HepG2 (cell line): ENCODE results near the gene DLG5. TPM values are rescaled to one million over a fixed set of nuclear protein-coding genes. Genes with fewer than 3 reads are reported as not detected.

ENCODE experiments used
- ATAC-seq: fragments of 200-7000 bp; cut with Tn5 transposase; 3 replicates; pipeline ENCODE4 v1.9.1; 2020; ENCODE audit warnings: mild to moderate bottlenecking, moderate library complexity
- BruUV-seq: library from RNA; stranded (reverse); fragments of 400-500 nt; replicated peaks from 2 replicates; lab custom pipeline; 2021; lab: Mats Ljungman, UMichigan
- CTCF ChIA-PET: fragments of 300-600 bp; formaldehyde crosslinking; extraction: SDS; loops from one replicate; lab custom pipeline; 2021; ENCODE audit warnings: low total read pairs, inconsistent platforms, low intra/inter-chr PET ratio; lab: Yijun Ruan, JAX
- POLR2A ChIA-PET: fragments of 350-600 bp; sonication (Branson Sonifier 250); formaldehyde crosslinking; loops from one replicate; lab custom pipeline; 2020; ENCODE audit warnings: antibody characterized with exemption, inconsistent platforms; lab: Yijun Ruan, JAX
- DNase-seq: peaks from one replicate; pipeline ENCODE4 v3.0.0-alpha.2; 2015; ENCODE audit warnings: low spot score
- FAIRE-seq: peaks from 3 replicates; lab custom pipeline; 2011; peaks lifted over from hg19 to GRCh38; lab: Jason Lieb, UNC
- H2AFZ ChIP-seq: one replicate; pipeline ENCODE4 v1.6.1; 2011; ENCODE audit warnings: low read length, inconsistent platforms
- H3K27ac ChIP-seq: fragments of 300-600 bp; 3 replicates; pipeline ENCODE4 v1.8.0; 2011; ENCODE audit warnings: mixed run types, mild to moderate bottlenecking, mixed read lengths, low read length, inconsistent platforms; ENCODE audit not compliant: insufficient read depth; ENCODE audit errors: extremely low read length
- H3K27me3 ChIP-seq, 2 experiments: fragments of 200-600 bp in 1 of 2; 2 replicates in 1 of 2; 3 replicates in 1 of 2; pipeline versions ENCODE4 v1.6.0 to v1.8.0; 2011; ENCODE audit warnings: low read length in 2 of 2, mild to moderate bottlenecking in 2 of 2, moderate library complexity in 2 of 2, inconsistent platforms in 1 of 2; ENCODE audit not compliant: insufficient read depth in 2 of 2, control insufficient read depth in 1 of 2
- H3K36me3 ChIP-seq, 2 experiments: fragments of 200-600 bp in 1 of 2; replicated peaks in 1 of 2; 2 replicates in 1 of 2; 3 replicates in 1 of 2; pipeline versions ENCODE4 v1.5.1 to v1.8.0; 2011; ENCODE audit warnings: low read length in 2 of 2, inconsistent platforms in 1 of 2; ENCODE audit not compliant: insufficient read depth in 2 of 2, control insufficient read depth in 1 of 2
- H3K4me1 ChIP-seq: 2 replicates; pipeline ENCODE4 v1.5.1; 2012; ENCODE audit warnings: low read length, inconsistent platforms; ENCODE audit not compliant: insufficient read depth
- H3K4me2 ChIP-seq: 2 replicates; pipeline ENCODE4 v1.6.0; 2011; ENCODE audit warnings: low read depth, low read length, inconsistent platforms
- H3K4me3 ChIP-seq, 3 experiments: fragments of 200-600 bp in 1 of 3; sonication (generic), shearing (Covaris generic) in 1 of 3; replicated peaks in 1 of 3; 2 replicates each; pipeline ENCODE4 v1.5.1; 2011 to 2016; ENCODE audit warnings: low read length in 3 of 3, inconsistent platforms in 2 of 3, low read depth in 2 of 3, mild to moderate bottlenecking in 2 of 3, control low read depth in 1 of 3, mixed read lengths in 1 of 3; ENCODE audit not compliant: insufficient read depth in 1 of 3
- H3K79me2 ChIP-seq: one replicate; pipeline ENCODE4 v1.6.1; 2011; ENCODE audit warnings: low read length, inconsistent platforms; ENCODE audit not compliant: insufficient read depth
- H3K9ac ChIP-seq: 2 replicates; pipeline ENCODE4 v1.6.0; 2011; ENCODE audit warnings: mild to moderate bottlenecking, low read depth, low read length, inconsistent platforms; ENCODE audit not compliant: insufficient read depth
- H3K9me3 ChIP-seq: 2 replicates; pipeline ENCODE4 v1.5.1; 2012; ENCODE audit warnings: mild to moderate bottlenecking, low read length
- H4K20me1 ChIP-seq: 2 replicates; pipeline ENCODE4 v1.6.0; 2011; ENCODE audit warnings: inconsistent platforms, mild to moderate bottlenecking, low read length, moderate library complexity; ENCODE audit not compliant: insufficient read depth
- DR1 ChIP-seq: sonication (generic); formaldehyde crosslinking; IDR thresholded peaks from 2 replicates; pipeline ENCODE4 v1.8.0; 2021; ENCODE audit warnings: mild to moderate bottlenecking, missing genetic modification reagents, inconsistent platforms
- EHMT2 ChIP-seq: fragments of 200-600 bp; sonication (generic); IDR thresholded peaks from 2 replicates; pipeline ENCODE4 v1.7.0; 2017; ENCODE audit warnings: antibody characterized with exemption, low read depth, low read length, borderline replicate concordance
- FOSL2 ChIP-seq: sonication (generic); formaldehyde crosslinking; IDR thresholded peaks from 2 replicates; pipeline ENCODE4 v1.4.0; 2020; ENCODE audit warnings: missing genetic modification reagents
- HDAC6 ChIP-seq: fragments of 200-600 bp; sonication (generic); IDR thresholded peaks from 2 replicates; pipeline ENCODE4 v1.7.0; 2017; ENCODE audit warnings: mild to moderate bottlenecking, antibody characterized with exemption, low read length, low read depth
- KDM2A ChIP-seq: sonication (generic); formaldehyde crosslinking; IDR thresholded peaks from 2 replicates; pipeline ENCODE4 v1.4.0; 2020; ENCODE audit warnings: low read depth, missing genetic modification reagents, borderline replicate concordance
- MED1 ChIP-seq: sonication (generic); formaldehyde crosslinking; IDR thresholded peaks from 2 replicates; pipeline ENCODE4 v1.4.0; 2020; ENCODE audit warnings: missing genetic modification reagents
- MXI1 ChIP-seq: IDR thresholded peaks from 3 replicates; pipeline ENCODE4 v1.6.1; 2012; ENCODE audit warnings: low read depth, low read length, inconsistent platforms, borderline replicate concordance
- NAIF1 ChIP-seq: sonication (generic); formaldehyde crosslinking; IDR thresholded peaks from 2 replicates; pipeline ENCODE4 v1.5.0; 2020; ENCODE audit warnings: mild to moderate bottlenecking, missing genetic modification reagents, borderline replicate concordance
- SAP130 ChIP-seq: IDR thresholded peaks from 2 replicates; pipeline ENCODE4 v1.6.1; 2016; ENCODE audit warnings: low read depth
- SP5 ChIP-seq: IDR thresholded peaks from 2 replicates; pipeline ENCODE4 v1.6.1; 2016; ENCODE audit warnings: low read depth, borderline replicate concordance
- SPEN ChIP-seq: sonication (generic); formaldehyde crosslinking; IDR thresholded peaks from 2 replicates; pipeline ENCODE4 v1.5.1; 2020; ENCODE audit warnings: low read depth, mild to moderate bottlenecking, missing genetic modification reagents
- ZC3H4 ChIP-seq: sonication (generic); formaldehyde crosslinking; IDR thresholded peaks from 2 replicates; pipeline ENCODE4 v1.4.0; 2020; ENCODE audit warnings: missing genetic modification reagents, borderline replicate concordance
- ZNF562 ChIP-seq: sonication (generic); formaldehyde crosslinking; IDR thresholded peaks from 2 replicates; pipeline ENCODE4 v1.8.0; 2022; ENCODE audit warnings: missing genetic modification reagents, borderline replicate concordance
- WGBS: methylation state at CpG from one replicate; pipeline ENCODE4 v1.1.6; 2017; ENCODE audit warnings: low lambda C conversion rate; 5-methylcytosine and 5-hydroxymethylcytosine counted together
- in situ Hi-C: cut with HindIII; loops from 2 replicates; pipeline ENCODE4 v1.10.0; 2017; ENCODE audit warnings: low pct_unique_long_range_greater_than_20kb; ENCODE audit not compliant: extremely low pct_ligation_motif_present
- intact Hi-C: fragments of 100-400 bp; cut with micrococcal nuclease; formaldehyde crosslinking; loops from one replicate; pipeline ENCODE4 v1.10.0; 2022; ENCODE audit not compliant: unreplicated experiment
- polyA plus RNA-seq, 8 experiments: library from polyadenylated mRNA; depleted of rRNA in 3 of 8; stranded (reverse) in 7 of 8; unstranded in 1 of 8; fragments of >200 nt; fragmentation: Illumina TruSeq in 4 of 8; extraction: Trizol in 4 of 8; gene quantifications; 2 replicates each; pipeline versions ENCODE4 v1.2.1 to v1.2.3, GENCODE V29; 2011 to 2016; ENCODE audit warnings: low read depth in 4 of 8, missing spikeins in 1 of 8, mixed read lengths in 1 of 8; ENCODE audit not compliant: insufficient read depth in 1 of 8
- total RNA-seq, 5 experiments: library from RNA; depleted of rRNA; stranded (reverse); fragments of >200 nt; fragmentation: Illumina TruSeq; extraction: Trizol; gene quantifications; 2 replicates each; pipeline ENCODE4 v1.2.3, GENCODE V29; 2016; ENCODE audit warnings: low read depth in 1 of 5
- TF ChIP-seq, protein P1 (sequence below): sonication (generic); formaldehyde crosslinking; IDR thresholded peaks from 2 replicates; pipeline ENCODE4 v1.5.0; 2020; ENCODE audit warnings: mild to moderate bottlenecking, low read depth, missing genetic modification reagents, borderline replicate concordance
- TF ChIP-seq, protein P2 (sequence below): sonication (generic); formaldehyde crosslinking; IDR thresholded peaks from 2 replicates; pipeline ENCODE4 v1.5.0; 2020; ENCODE audit warnings: missing genetic modification reagents, mild to moderate bottlenecking, borderline replicate concordance
- TF ChIP-seq, protein P3 (sequence below): sonication (generic); formaldehyde crosslinking; IDR thresholded peaks from 2 replicates; pipeline ENCODE4 v1.9.0; 2021; ENCODE audit warnings: missing genetic modification reagents, borderline replicate concordance
- TF ChIP-seq, protein P4 (sequence below): sonication (generic); formaldehyde crosslinking; IDR thresholded peaks from 2 replicates; pipeline ENCODE4 v1.4.0; 2020; ENCODE audit warnings: missing genetic modification reagents
- TF ChIP-seq, protein P5 (sequence below): sonication (generic); formaldehyde crosslinking; IDR thresholded peaks from 2 replicates; pipeline ENCODE4 v1.8.0; 2022; ENCODE audit warnings: mild to moderate bottlenecking, missing genetic modification reagents, borderline replicate concordance
- TF ChIP-seq, protein P6 (sequence below): sonication (generic); formaldehyde crosslinking; IDR thresholded peaks from 2 replicates; pipeline ENCODE4 v1.4.0; 2020; ENCODE audit warnings: missing genetic modification reagents

Gene DLG5
- total and polyA plus RNA-seq, 2 of the 13 experiments (the other 11 are each of a cell fraction or from before 2014, with no cell fraction given): 15.5 to 18.2 TPM

DNA sequence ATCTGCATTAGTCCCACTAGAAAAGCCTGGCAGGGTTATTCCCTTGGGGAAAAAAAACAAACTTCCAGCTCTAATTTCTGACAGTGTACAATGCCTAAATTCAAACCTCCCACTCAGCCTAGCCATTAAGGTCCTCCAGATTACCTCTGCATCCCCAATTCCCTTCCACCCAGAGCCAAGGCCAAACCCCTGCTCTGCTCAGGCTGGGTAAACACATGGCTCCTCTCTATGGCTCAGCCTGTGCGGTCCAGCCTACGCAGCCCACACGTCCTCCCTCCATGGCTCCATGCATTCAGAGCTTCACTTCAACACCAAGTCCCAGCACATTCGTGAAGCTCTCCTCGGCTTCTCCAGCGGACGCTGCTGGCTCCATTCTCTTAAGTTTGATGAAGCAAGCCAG lies 5.2 kb downstream of the DLG5 start (continued):
- TF ChIP-seq, protein P1, sequence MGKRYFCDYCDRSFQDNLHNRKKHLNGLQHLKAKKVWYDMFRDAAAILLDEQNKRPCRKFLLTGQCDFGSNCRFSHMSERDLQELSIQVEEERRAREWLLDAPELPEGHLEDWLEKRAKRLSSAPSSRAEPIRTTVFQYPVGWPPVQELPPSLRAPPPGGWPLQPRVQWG: no peak
- TF ChIP-seq EHMT2 (no peak), SAP130 (no peak), NAIF1 (CRISPR knock-in tag) (no peak), HDAC6 (no peak), KDM2A (CRISPR knock-in tag) (no peak), MED1 (CRISPR knock-in tag) (no peak)
- TF ChIP-seq, protein P2, sequence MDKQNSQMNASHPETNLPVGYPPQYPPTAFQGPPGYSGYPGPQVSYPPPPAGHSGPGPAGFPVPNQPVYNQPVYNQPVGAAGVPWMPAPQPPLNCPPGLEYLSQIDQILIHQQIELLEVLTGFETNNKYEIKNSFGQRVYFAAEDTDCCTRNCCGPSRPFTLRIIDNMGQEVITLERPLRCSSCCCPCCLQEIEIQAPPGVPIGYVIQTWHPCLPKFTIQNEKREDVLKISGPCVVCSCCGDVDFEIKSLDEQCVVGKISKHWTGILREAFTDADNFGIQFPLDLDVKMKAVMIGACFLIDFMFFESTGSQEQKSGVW (CRISPR knock-in tag): no peak
- TF ChIP-seq, protein P3, sequence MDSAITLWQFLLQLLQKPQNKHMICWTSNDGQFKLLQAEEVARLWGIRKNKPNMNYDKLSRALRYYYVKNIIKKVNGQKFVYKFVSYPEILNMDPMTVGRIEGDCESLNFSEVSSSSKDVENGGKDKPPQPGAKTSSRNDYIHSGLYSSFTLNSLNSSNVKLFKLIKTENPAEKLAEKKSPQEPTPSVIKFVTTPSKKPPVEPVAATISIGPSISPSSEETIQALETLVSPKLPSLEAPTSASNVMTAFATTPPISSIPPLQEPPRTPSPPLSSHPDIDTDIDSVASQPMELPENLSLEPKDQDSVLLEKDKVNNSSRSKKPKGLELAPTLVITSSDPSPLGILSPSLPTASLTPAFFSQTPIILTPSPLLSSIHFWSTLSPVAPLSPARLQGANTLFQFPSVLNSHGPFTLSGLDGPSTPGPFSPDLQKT (CRISPR knock-in tag): no peak

DNA sequence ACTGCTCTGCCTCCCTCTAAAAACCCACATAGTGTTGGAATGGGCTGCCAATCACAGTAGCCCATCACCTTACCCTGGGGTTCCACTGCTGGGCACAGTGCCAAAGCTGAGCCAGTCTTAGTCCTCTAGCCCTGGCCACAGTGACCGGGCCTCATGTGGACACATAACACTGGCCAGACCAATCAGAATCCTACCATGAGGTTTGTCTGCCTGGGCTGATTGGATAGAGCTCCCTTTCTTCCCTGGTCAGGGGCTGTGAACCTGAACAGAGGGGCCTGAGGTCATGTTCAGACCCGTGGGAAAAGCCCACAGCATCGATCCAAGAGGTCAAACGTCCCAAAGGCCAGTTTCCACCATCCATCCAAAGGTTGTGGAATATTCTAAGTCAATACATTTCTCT lies 6.1 kb downstream of the DLG5 start:
- peaks cover 86% of the 10 kb centered on the region for H3K79me2 ChIP-seq
- 29% methylated on average over 4 of the region's 4 CpGs for WGBS
- DNase-seq: no peak
- ChIA-PET CTCF (no interaction called here), POLR2A (interaction anchor here (1.2 to 2.2 kb wide), 2 partner anchors 31 to 74 kb away, joined by 3 to 6 read pairs; no protein-coding TSS in a partner anchor)
- no peak overlapping the region for H3K4me3 ChIP-seq
- no peak overlapping the region for H3K27ac ChIP-seq
- intact Hi-C loops: no loop called here
- H4K20me1 ChIP-seq: peaks cover 7% of the 10 kb centered on the region
- no peaks in the 10 kb centered on the region for H3K9me3 ChIP-seq
- no peak overlapping the region for H3K9ac ChIP-seq
- H3K36me3 ChIP-seq: no peaks in the 10 kb centered on the region; a peak in 1 of 5 replicates
- H3K4me1 ChIP-seq: peaks cover 80% of the 10 kb centered on the region
- H3K27me3 ChIP-seq: no peaks in the 10 kb centered on the region
- peak; percentile 73 for ATAC-seq
- no peak overlapping the region for H3K4me2 ChIP-seq
- in situ Hi-C loops: no loop called here
- no TSS peak for BruUV-seq
- no peak overlapping the region for H2AFZ ChIP-seq
- FAIRE-seq: no peak
- no peak for TF ChIP-seq ZC3H4 (CRISPR knock-in tag)
- no peak for TF ChIP-seq FOSL2 (CRISPR knock-in tag)
- TF ChIP-seq, protein P4, sequence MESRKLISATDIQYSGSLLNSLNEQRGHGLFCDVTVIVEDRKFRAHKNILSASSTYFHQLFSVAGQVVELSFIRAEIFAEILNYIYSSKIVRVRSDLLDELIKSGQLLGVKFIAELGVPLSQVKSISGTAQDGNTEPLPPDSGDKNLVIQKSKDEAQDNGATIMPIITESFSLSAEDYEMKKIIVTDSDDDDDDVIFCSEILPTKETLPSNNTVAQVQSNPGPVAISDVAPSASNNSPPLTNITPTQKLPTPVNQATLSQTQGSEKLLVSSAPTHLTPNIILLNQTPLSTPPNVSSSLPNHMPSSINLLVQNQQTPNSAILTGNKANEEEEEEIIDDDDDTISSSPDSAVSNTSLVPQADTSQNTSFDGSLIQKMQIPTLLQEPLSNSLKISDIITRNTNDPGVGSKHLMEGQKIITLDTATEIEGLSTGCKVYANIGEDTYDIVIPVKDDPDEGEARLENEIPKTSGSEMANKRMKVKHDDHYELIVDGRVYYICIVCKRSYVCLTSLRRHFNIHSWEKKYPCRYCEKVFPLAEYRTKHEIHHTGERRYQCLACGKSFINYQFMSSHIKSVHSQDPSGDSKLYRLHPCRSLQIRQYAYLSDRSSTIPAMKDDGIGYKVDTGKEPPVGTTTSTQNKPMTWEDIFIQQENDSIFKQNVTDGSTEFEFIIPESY (CRISPR knock-in tag): no peak
- peak; percentile 36; the same call in 1 of the 2 replicates for TF ChIP-seq SPEN (CRISPR knock-in tag)
- no peak for TF ChIP-seq MXI1
- TF ChIP-seq, protein P5, sequence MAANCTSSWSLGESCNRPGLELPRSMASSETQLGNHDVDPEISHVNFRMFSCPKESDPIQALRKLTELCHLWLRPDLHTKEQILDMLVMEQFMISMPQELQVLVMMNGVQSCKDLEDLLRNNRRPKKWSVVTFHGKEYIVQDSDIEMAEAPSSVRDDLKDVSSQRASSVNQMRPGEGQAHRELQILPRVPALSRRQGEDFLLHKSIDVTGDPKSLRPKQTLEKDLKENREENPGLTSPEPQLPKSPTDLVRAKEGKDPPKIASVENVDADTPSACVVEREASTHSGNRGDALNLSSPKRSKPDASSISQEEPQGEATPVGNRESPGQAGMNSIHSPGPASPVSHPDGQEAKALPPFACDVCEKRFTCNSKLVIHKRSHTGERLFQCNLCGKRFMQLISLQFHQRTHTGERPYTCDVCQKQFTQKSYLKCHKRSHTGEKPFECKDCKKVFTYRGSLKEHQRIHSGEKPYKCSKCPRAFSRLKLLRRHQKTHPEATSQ (CRISPR knock-in tag): no peak
- TF ChIP-seq ZNF562 (CRISPR knock-in tag): no peak
- TF ChIP-seq, protein P6, sequence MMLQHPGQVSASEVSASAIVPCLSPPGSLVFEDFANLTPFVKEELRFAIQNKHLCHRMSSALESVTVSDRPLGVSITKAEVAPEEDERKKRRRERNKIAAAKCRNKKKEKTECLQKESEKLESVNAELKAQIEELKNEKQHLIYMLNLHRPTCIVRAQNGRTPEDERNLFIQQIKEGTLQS (CRISPR knock-in tag): no peak
- TF ChIP-seq DR1 (CRISPR knock-in tag): no peak
- TF ChIP-seq SP5 (CRISPR knock-in tag): no peak
